CD4-positive, alpha-beta T cell treated with Interleukin-21 for 1 hour (primary cell): ENCODE measurements around the gene SHANK1.

Source experiments
- DNase-seq: peaks from one replicate; pipeline ENCODE4 v3.0.0-alpha.2; 2020

SHANK1 gene

GRCh38 chr19:50725911-50726230 is 6.3 kb upstream of the SHANK1 start:
- DNase-seq: no peak

GRCh38 chr19:50725218-50725910 is 5.8 kb upstream of the SHANK1 start:
- no peak for DNase-seq

- peak; percentile 94 for DNase-seq
These were observed 5.1 kb upstream of the SHANK1 start for GRCh38 chr19:50724522-50725217.

- DNase-seq: no peak
These were observed 4.3 kb upstream of the SHANK1 start for GRCh38 chr19:50723735-50724521.

- no peak for DNase-seq
These were observed 3.5 kb upstream of the SHANK1 start, which contains the start of gene CLEC11A for GRCh38 chr19:50723069-50723468. CLEC11A (plus strand) TSS chr19:50723364; CDS start chr19:50723526, 162 bp downstream.

GRCh38 chr19:50722201-50723013 is 2.8 kb upstream of the SHANK1 start:
- DNase-seq: no peak

GRCh38 chr19:50721441-50722137 is 2.0 kb upstream of the SHANK1 start:
- DNase-seq: no peak

- no peak for DNase-seq
These were observed 1.3 kb upstream of the SHANK1 start for GRCh38 chr19:50720921-50721381.

GRCh38 chr19:50720181-50720920 is 749 bp upstream of the SHANK1 start:
- DNase-seq: no peak

GRCh38 chr19:50719119-50719435 is 525 bp downstream of the SHANK1 start:
- DNase-seq: no peak

- no peak for DNase-seq
These were observed 1.1 kb downstream of the SHANK1 start for GRCh38 chr19:50718255-50719118.

GRCh38 chr19:50717891-50718254 is 1.7 kb downstream of the SHANK1 start:
- DNase-seq: no peak

- DNase-seq: no peak
These were observed 2.4 kb downstream of the SHANK1 start for GRCh38 chr19:50717026-50717723.

- DNase-seq: no peak
These were observed 3.2 kb downstream of the SHANK1 start for GRCh38 chr19:50716178-50717025.

- peak; percentile 13 for DNase-seq
These were observed 5.9 kb downstream of the SHANK1 start for GRCh38 chr19:50713556-50714236.

GRCh38 chr19:50712833-50713232 is 6.8 kb downstream of the SHANK1 start:
- DNase-seq: no peak

- no peak for DNase-seq
These were observed 7.8 kb downstream of the SHANK1 start for GRCh38 chr19:50711805-50712204.

- DNase-seq: no peak
These were observed 8.4 kb downstream of the SHANK1 start for GRCh38 chr19:50711196-50711595.
